ENCODE measurements around the gene HCN2. TPM values are rescaled to one million over a fixed set of nuclear protein-coding genes. Genes with fewer than 3 reads are reported as not detected.
A peak's percentile ranks its signal among the peaks of the same experiment; 100 is the strongest.

Gene HCN2
- total and polyA plus RNA-seq, 2 of the 13 experiments (the other 11 are each of a cell fraction or from before 2014, with no cell fraction given), result 0.01 TPM; not detected in 1

DNA sequence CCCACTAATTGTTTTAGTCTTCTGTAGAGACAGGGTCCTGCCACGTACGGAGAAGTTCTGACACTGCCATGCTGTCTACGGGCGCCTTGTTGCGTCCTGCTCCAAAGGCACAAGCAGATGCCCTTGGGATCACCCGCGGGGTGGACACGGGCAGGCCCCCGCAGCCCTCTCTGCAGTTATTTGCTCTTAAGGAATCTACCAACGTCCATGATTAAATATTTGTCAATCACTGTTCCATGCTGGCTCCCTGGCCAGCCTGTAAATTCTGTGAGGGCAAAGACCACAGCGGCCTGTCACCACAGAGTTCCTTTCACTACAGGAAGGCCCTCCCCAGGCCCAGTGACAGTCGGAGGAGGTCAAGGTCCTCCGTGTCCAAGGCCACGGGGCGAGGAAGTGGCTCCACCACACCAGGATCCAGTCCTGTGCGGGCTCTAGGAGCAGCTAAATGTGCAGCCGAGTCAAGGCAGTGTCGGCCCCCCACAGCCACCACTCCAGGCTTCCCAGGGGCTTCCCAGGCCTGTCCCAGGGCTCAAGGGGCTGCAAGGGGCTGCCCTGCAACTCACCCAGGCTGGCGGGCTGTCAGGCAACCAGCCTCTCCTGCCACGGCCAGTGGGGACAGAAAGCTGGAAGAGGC, 71.2 kb downstream of the HCN2 start (continued):
- TF ChIP-seq MAFK (conservative IDR thresholded peaks at IDR 0.05 in 1 of 2, IDR thresholded peaks at IDR 0.05 in 1 of 2; ENCODE audit: low read length in 2 of 2) (no peak), ZFP36L2 (CRISPR knock-in tag; IDR thresholded peaks at IDR 0.05) (no peak), NR2F1 (CRISPR knock-in tag; IDR thresholded peaks at IDR 0.05) (peak; percentile 87 to 92), PHF21A (CRISPR knock-in tag; IDR thresholded peaks at IDR 0.05) (peak; percentile 99), NCOA1 (CRISPR knock-in tag; IDR thresholded peaks at IDR 0.05) (no peak), MAF1 (CRISPR knock-in tag; IDR thresholded peaks at IDR 0.05; ENCODE audit: borderline replicate concordance) (no peak), TEAD3 (CRISPR knock-in tag; optimal IDR thresholded peaks at IDR 0.05; ENCODE audit: borderline replicate concordance) (peak; percentile 83), ZNF121 (CRISPR knock-in tag; IDR thresholded peaks at IDR 0.05) (0 out of 2 replicates have a peak, but pooled peaks have one; percentile 14), ZNF205 (CRISPR knock-in tag; IDR thresholded peaks at IDR 0.05) (peak; percentile 85), CBFB (CRISPR knock-in tag; IDR thresholded peaks at IDR 0.05) (0 out of 2 replicates have a peak, but pooled peaks have one; percentile 49), TOPORS (CRISPR knock-in tag; IDR thresholded peaks at IDR 0.05) (peak; percentile 70; the same call in 1 of the 2 replicates), ZBTB8A (CRISPR knock-in tag; IDR thresholded peaks at IDR 0.05; ENCODE audit: borderline replicate concordance, low read depth) (no peak), BRCA1 (CRISPR knock-in tag; IDR thresholded peaks at IDR 0.05) (peak; percentile 89), THAP11 (CRISPR knock-in tag; IDR thresholded peaks at IDR 0.05) (peak; percentile 85), RARG (CRISPR knock-in tag; IDR thresholded peaks at IDR 0.05; ENCODE audit: low read depth) (no peak), CAMTA2 (CRISPR knock-in tag; IDR thresholded peaks at IDR 0.05; ENCODE audit: borderline replicate concordance) (0 out of 2 replicates have a peak, but pooled peaks have one; percentile 16), KLF6 (CRISPR knock-in tag; IDR thresholded peaks at IDR 0.05) (no peak; the same call in 1 of the 2 replicates), ZNF703 (CRISPR knock-in tag; IDR thresholded peaks at IDR 0.05; ENCODE audit: borderline replicate concordance) (no peak), ZNF678 (CRISPR knock-in tag; IDR thresholded peaks at IDR 0.05) (no peak), MED8 (CRISPR knock-in tag; IDR thresholded peaks at IDR 0.05; ENCODE audit: insufficient replicate concordance) (peak; percentile 14), NR2C2 (CRISPR knock-in tag; IDR thresholded peaks at IDR 0.05; ENCODE audit: borderline replicate concordance) (peak; percentile 88)
- TF ChIP-seq, protein P1, sequence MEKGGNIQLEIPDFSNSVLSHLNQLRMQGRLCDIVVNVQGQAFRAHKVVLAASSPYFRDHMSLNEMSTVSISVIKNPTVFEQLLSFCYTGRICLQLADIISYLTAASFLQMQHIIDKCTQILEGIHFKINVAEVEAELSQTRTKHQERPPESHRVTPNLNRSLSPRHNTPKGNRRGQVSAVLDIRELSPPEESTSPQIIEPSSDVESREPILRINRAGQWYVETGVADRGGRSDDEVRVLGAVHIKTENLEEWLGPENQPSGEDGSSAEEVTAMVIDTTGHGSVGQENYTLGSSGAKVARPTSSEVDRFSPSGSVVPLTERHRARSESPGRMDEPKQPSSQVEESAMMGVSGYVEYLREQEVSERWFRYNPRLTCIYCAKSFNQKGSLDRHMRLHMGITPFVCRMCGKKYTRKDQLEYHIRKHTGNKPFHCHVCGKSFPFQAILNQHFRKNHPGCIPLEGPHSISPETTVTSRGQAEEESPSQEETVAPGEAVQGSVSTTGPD (CRISPR knock-in tag; IDR thresholded peaks at IDR 0.05), result peak; percentile 62; the same call in 1 of the 2 replicates
- TF ChIP-seq, protein P2, sequence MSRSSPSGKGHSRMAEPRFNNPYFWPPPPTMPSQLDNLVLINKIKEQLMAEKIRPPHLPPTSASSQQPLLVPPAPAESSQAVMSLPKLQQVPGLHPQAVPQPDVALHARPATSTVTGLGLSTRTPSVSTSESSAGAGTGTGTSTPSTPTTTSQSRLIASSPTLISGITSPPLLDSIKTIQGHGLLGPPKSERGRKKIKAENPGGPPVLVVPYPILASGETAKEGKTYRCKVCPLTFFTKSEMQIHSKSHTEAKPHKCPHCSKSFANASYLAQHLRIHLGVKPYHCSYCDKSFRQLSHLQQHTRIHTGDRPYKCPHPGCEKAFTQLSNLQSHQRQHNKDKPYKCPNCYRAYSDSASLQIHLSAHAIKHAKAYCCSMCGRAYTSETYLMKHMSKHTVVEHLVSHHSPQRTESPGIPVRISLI (CRISPR knock-in tag; IDR thresholded peaks at IDR 0.05; ENCODE audit: borderline replicate concordance), result no peak; the same call in 1 of the 2 replicates
- TF ChIP-seq, protein P3, sequence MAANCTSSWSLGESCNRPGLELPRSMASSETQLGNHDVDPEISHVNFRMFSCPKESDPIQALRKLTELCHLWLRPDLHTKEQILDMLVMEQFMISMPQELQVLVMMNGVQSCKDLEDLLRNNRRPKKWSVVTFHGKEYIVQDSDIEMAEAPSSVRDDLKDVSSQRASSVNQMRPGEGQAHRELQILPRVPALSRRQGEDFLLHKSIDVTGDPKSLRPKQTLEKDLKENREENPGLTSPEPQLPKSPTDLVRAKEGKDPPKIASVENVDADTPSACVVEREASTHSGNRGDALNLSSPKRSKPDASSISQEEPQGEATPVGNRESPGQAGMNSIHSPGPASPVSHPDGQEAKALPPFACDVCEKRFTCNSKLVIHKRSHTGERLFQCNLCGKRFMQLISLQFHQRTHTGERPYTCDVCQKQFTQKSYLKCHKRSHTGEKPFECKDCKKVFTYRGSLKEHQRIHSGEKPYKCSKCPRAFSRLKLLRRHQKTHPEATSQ (CRISPR knock-in tag; IDR thresholded peaks at IDR 0.05; ENCODE audit: borderline replicate concordance), result no peak; the same call in 1 of the 2 replicates
- TF ChIP-seq, protein P4, sequence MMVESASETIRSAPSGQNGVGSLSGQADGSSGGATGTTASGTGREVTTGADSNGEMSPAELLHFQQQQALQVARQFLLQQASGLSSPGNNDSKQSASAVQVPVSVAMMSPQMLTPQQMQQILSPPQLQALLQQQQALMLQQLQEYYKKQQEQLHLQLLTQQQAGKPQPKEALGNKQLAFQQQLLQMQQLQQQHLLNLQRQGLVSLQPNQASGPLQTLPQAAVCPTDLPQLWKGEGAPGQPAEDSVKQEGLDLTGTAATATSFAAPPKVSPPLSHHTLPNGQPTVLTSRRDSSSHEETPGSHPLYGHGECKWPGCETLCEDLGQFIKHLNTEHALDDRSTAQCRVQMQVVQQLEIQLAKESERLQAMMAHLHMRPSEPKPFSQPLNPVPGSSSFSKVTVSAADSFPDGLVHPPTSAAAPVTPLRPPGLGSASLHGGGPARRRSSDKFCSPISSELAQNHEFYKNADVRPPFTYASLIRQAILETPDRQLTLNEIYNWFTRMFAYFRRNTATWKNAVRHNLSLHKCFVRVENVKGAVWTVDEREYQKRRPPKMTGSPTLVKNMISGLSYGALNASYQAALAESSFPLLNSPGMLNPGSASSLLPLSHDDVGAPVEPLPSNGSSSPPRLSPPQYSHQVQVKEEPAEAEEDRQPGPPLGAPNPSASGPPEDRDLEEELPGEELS (CRISPR knock-in tag; IDR thresholded peaks at IDR 0.05), result peak; percentile 81

Measured in HepG2 (cell line).